NAMALWA (cell line): ENCODE measurements around the gene NT5C1B.

ENCODE experiments used
- DNase-seq: peaks from one replicate; pipeline ENCODE4 v3.0.0-alpha.2; 2015; ENCODE audit warnings: low spot score

The NT5C1B gene

GRCh38 chr2:18514526-18515461, 74.6 kb downstream of the NT5C1B start:
- DNase-seq = no peak
